Osteocyte (in vitro differentiated cells): ENCODE results near the gene CLIC6. TPM values are rescaled to one million over a fixed set of nuclear protein-coding genes. Genes with fewer than 3 reads are reported as not detected.

Experiments
- DNase-seq: peaks from one replicate; pipeline ENCODE4 v3.0.0; 2021; ENCODE audit warnings: mixed read lengths; ENCODE audit not compliant: unreplicated experiment; ENCODE audit errors: extremely low spot score
- H3K27ac Mint-ChIP-seq: one replicate; pipeline ENCODE4 v1.8.0; 2021; ENCODE audit warnings: mild to moderate bottlenecking, mixed read lengths; ENCODE audit not compliant: unreplicated experiment
- H3K27me3 Mint-ChIP-seq: one replicate; pipeline ENCODE4 v1.8.0; 2021; ENCODE audit warnings: mixed read lengths; ENCODE audit not compliant: unreplicated experiment
- H3K36me3 Mint-ChIP-seq: one replicate; pipeline ENCODE4 v1.8.0; 2021; ENCODE audit warnings: mixed read lengths; ENCODE audit not compliant: unreplicated experiment
- H3K4me1 Mint-ChIP-seq: one replicate; pipeline ENCODE4 v1.8.0; 2021; ENCODE audit warnings: mixed read lengths; ENCODE audit not compliant: unreplicated experiment
- H3K4me3 Mint-ChIP-seq: one replicate; pipeline ENCODE4 v1.8.0; 2021; ENCODE audit warnings: mild to moderate bottlenecking, moderate library complexity, mixed read lengths; ENCODE audit not compliant: unreplicated experiment
- H3K9me3 Mint-ChIP-seq: one replicate; pipeline ENCODE4 v1.8.0; 2021; ENCODE audit warnings: mixed read lengths; ENCODE audit not compliant: unreplicated experiment
- total RNA-seq: library from RNA; stranded (reverse); gene quantifications from 2 replicates; pipeline ENCODE4 v1.2.1, GENCODE V29; 2021
- TF ChIP-seq, protein P1 (sequence below): fragments of 200-600 bp; sonication (generic); IDR thresholded peaks from 2 replicates; pipeline ENCODE4 v1.5.0; 2021; ENCODE audit warnings: antibody characterized with exemption, mild to moderate bottlenecking, moderate library complexity

CLIC6 gene
- total RNA-seq, 1 donor from 2014 or later = 0.40 TPM

DNA sequence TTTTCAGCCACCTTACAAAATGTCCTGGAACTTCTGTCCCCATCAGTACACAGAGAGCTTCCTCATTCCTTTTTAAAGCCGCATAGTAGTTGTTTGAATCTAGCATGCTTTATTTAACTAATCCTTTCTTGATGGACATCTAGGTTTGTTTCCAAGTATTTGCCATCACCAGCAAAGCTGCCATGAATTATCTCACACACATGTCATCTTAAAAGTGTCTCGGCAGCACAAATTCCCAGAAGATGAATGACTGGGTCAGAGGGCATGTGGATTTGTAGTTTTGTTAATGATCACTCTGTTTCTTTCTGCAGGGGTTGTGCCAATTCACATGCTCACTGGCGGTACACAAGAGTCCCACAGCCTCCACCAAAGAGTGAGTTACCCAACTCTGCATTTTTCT is 68.3 kb downstream of the CLIC6 start:
- H3K4me1 Mint-ChIP-seq = peaks cover 27% of the 10 kb centered on the region
- TF ChIP-seq, protein P1, sequence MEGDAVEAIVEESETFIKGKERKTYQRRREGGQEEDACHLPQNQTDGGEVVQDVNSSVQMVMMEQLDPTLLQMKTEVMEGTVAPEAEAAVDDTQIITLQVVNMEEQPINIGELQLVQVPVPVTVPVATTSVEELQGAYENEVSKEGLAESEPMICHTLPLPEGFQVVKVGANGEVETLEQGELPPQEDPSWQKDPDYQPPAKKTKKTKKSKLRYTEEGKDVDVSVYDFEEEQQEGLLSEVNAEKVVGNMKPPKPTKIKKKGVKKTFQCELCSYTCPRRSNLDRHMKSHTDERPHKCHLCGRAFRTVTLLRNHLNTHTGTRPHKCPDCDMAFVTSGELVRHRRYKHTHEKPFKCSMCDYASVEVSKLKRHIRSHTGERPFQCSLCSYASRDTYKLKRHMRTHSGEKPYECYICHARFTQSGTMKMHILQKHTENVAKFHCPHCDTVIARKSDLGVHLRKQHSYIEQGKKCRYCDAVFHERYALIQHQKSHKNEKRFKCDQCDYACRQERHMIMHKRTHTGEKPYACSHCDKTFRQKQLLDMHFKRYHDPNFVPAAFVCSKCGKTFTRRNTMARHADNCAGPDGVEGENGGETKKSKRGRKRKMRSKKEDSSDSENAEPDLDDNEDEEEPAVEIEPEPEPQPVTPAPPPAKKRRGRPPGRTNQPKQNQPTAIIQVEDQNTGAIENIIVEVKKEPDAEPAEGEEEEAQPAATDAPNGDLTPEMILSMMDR = no peak
- peaks cover 4% of the 10 kb centered on the region for H3K27me3 Mint-ChIP-seq
- peaks cover 7% of the 10 kb centered on the region for H3K9me3 Mint-ChIP-seq
- H3K4me3 Mint-ChIP-seq = no peak overlapping the region
- DNase-seq = no peak
- H3K27ac Mint-ChIP-seq = peak overlapping the region; percentile 24
- H3K36me3 Mint-ChIP-seq = no peaks in the 10 kb centered on the region

DNA sequence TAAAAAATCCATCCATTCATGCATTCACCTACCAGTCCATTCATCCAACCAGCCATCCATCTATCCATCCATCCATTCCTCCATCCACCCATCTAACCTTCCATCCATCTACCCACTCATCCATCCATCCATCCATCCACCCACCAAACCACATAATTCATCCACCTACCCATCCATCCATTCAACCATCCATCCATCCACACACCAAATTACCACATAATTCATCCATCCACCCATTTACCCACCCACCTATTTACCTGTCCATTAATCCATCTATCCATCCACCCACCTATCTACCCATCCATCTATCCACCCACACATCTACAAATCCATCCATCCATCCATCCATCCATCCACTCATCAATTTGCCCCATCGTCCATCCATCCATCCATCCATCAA is 71.4 kb downstream of the CLIC6 start:
- peaks cover 26% of the 10 kb centered on the region for H3K4me1 Mint-ChIP-seq
- no peaks in the 10 kb centered on the region for H3K36me3 Mint-ChIP-seq
- DNase-seq = no peak
- H3K4me3 Mint-ChIP-seq = no peak overlapping the region
- no peaks in the 10 kb centered on the region for H3K9me3 Mint-ChIP-seq
- TF ChIP-seq, protein P1 = no peak
- H3K27me3 Mint-ChIP-seq = peaks cover 6% of the 10 kb centered on the region
- H3K27ac Mint-ChIP-seq = no peak overlapping the region

DNA sequence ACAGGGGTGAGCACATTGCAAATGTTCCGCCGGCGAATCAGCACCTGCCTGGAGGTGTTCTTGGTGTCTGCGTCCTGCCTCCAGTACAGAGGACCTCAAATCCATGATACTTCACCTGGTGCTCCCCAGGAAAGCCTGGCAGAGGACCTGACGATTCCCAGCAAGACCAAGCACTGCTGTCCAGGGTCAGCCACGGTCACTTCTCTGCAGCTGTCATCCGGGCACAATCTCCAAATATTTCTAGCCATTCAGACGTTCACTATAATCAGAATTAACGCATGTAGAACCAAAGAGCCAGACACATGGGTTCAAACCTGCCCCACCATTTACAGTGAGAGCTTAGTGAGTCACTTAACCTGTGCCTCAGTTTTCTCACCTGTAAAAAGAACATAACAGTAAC is 74.5 kb downstream of the CLIC6 start:
- H3K4me3 Mint-ChIP-seq = no peak overlapping the region
- no peak for DNase-seq
- peaks cover 9% of the 10 kb centered on the region for H3K4me1 Mint-ChIP-seq
- H3K9me3 Mint-ChIP-seq = no peaks in the 10 kb centered on the region
- TF ChIP-seq, protein P1 = no peak
- no peaks in the 10 kb centered on the region for H3K36me3 Mint-ChIP-seq
- H3K27me3 Mint-ChIP-seq = peaks cover 6% of the 10 kb centered on the region
- H3K27ac Mint-ChIP-seq = no peak overlapping the region

DNA sequence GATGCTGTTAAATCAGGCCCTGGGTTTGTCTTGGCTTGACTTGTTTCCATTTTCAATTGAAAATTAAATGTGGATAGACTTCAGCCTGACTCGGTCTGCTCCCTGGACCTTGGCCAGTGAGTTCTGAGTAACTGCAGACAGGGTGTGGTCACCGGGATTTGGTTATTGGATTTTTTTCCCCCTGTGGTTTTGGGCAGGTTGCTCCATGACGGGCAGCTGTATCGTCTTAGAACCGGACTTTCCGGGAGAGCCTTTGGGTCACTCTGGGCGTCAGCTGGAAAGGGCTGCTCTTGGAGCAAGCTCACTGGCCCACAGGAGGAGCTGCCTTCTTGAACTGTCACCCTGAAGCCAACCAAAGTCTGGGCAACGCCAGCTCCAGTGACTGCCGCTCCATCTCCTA is 75.0 kb downstream of the CLIC6 start:
- TF ChIP-seq, protein P1 = no peak
- no peak overlapping the region for H3K4me3 Mint-ChIP-seq
- peaks cover 6% of the 10 kb centered on the region for H3K27me3 Mint-ChIP-seq
- no peaks in the 10 kb centered on the region for H3K36me3 Mint-ChIP-seq
- DNase-seq = no peak
- no peak overlapping the region for H3K27ac Mint-ChIP-seq
- H3K9me3 Mint-ChIP-seq = no peaks in the 10 kb centered on the region
- H3K4me1 Mint-ChIP-seq = peaks cover 9% of the 10 kb centered on the region

DNA sequence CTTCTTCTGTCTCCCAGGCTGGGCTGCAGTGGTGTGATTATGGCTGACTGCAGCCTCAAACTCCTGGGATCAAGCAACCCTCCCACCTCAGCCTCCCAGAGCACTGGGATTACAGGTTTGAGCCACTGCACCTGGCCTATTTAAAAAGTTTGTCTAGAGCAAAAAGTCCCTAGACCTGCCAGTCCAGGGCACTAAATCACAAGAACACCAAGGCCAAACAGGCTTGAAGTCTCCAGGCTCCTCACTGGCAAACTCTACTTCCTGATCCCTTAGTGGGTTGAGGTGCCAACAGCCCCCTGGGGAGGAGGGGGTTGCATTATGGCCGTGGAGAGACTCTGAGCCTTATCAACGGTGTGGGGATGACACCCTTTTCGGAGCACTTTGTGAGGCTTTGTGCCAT is 76.0 kb downstream of the CLIC6 start:
- H3K36me3 Mint-ChIP-seq = no peaks in the 10 kb centered on the region
- no peaks in the 10 kb centered on the region for H3K9me3 Mint-ChIP-seq
- no peak overlapping the region for H3K27ac Mint-ChIP-seq
- peaks cover 6% of the 10 kb centered on the region for H3K27me3 Mint-ChIP-seq
- H3K4me1 Mint-ChIP-seq = peaks cover 9% of the 10 kb centered on the region
- TF ChIP-seq, protein P1 = no peak
- no peak overlapping the region for H3K4me3 Mint-ChIP-seq
- no peak for DNase-seq
